Activated CD8-positive, alpha-beta memory T cell treated with anti-CD3 and anti-CD28 coated beads, Interleukin-2, amount 50 U/mL, for 48 hours (primary cell): Measurements from ENCODE around the gene VWA7.
"Not testable (repeated sequence)": the region's sequence is repeated elsewhere in the genome, so short reads cannot be mapped to it uniquely, and the experiment has no call there.

Experiments used
- DNase-seq: peaks from one replicate; pipeline ENCODE4 v3.0.0-alpha.2; 2020

Gene VWA7

GRCh38 chr6:31799781-31800180 lies 22.7 kb upstream of the VWA7 start:
- no peak for DNase-seq

- DNase-seq, result no peak
These were observed 20.5 kb upstream of the VWA7 start for GRCh38 chr6:31797588-31797987.

GRCh38 chr6:31796993-31797385 lies 19.9 kb upstream of the VWA7 start:
- DNase-seq, result no peak

- DNase-seq, result peak; percentile 92
These were observed 18.6 kb upstream of the VWA7 start, which contains the start of gene VARS1 for GRCh38 chr6:31795616-31796298. Gene VARS1 (minus strand): TSS chr6:31795752. CDS start chr6:31795217, 535 bp downstream.

- no peak for DNase-seq
These were observed 17.9 kb upstream of the VWA7 start for GRCh38 chr6:31794866-31795615.

- no peak for DNase-seq
These were observed 17.3 kb upstream of the VWA7 start for GRCh38 chr6:31794294-31794865.

- DNase-seq, result not testable (repeated sequence)
These were observed 16.8 kb upstream of the VWA7 start for GRCh38 chr6:31793927-31794245.

GRCh38 chr6:31792761-31793171 lies 15.6 kb upstream of the VWA7 start:
- no peak for DNase-seq

GRCh38 chr6:31792090-31792374 lies 14.9 kb upstream of the VWA7 start:
- no peak for DNase-seq

- DNase-seq, result no peak
These were observed 14.4 kb upstream of the VWA7 start for GRCh38 chr6:31791324-31792089.

- DNase-seq, result no peak
These were observed 8.3 kb upstream of the VWA7 start for GRCh38 chr6:31785475-31785874.

GRCh38 chr6:31784098-31784925 lies 7.2 kb upstream of the VWA7 start:
- no peak for DNase-seq

GRCh38 chr6:31782126-31782855 lies 5.2 kb upstream of the VWA7 start:
- no peak for DNase-seq

- no peak for DNase-seq
These were observed 4.4 kb upstream of the VWA7 start for GRCh38 chr6:31781244-31782125.

GRCh38 chr6:31780507-31781243 lies 3.5 kb upstream of the VWA7 start:
- DNase-seq, result no peak

GRCh38 chr6:31779908-31780307 lies 2.8 kb upstream of the VWA7 start:
- no peak for DNase-seq

- no peak for DNase-seq
These were observed 2.1 kb upstream of the VWA7 start for GRCh38 chr6:31778999-31779885.

- no peak for DNase-seq
These were observed 1.1 kb upstream of the VWA7 start for GRCh38 chr6:31778193-31778592.

- DNase-seq, result no peak
These were observed 531 bp upstream of the VWA7 start for GRCh38 chr6:31777667-31778050.
